Mesothelial cell of epicardium (in vitro differentiated cells): ENCODE results near the gene RTKN2. TPM values are rescaled to one million over a fixed set of nuclear protein-coding genes. Genes with fewer than 3 reads are reported as not detected.

Experiments
- DNase-seq, 2 experiments: peaks; one replicate each; pipeline ENCODE4 v3.0.0; 2021; ENCODE audit warnings: low spot score in 2 of 2; ENCODE audit not compliant: unreplicated experiment in 2 of 2
- H3K27ac Mint-ChIP-seq: 2 replicates; pipeline ENCODE4 v1.8.0; 2021; ENCODE audit warnings: mixed read lengths
- H3K27me3 Mint-ChIP-seq: 2 replicates; pipeline ENCODE4 v1.8.0; 2021; ENCODE audit warnings: low read depth, mixed read lengths
- H3K36me3 Mint-ChIP-seq: 2 replicates; pipeline ENCODE4 v1.8.0; 2021; ENCODE audit warnings: mixed read lengths
- H3K4me1 Mint-ChIP-seq: 2 replicates; pipeline ENCODE4 v1.8.0; 2021; ENCODE audit warnings: mixed read lengths
- H3K4me3 Mint-ChIP-seq: 2 replicates; pipeline ENCODE4 v1.8.0; 2021; ENCODE audit warnings: mild to moderate bottlenecking, moderate library complexity, mixed read lengths
- H3K9me3 Mint-ChIP-seq: 2 replicates; pipeline ENCODE4 v1.8.0; 2021; ENCODE audit warnings: mixed read lengths
- CTCF ChIP-seq: fragments of 200-600 bp; sonication (generic); IDR thresholded peaks from one replicate; pipeline ENCODE4 v1.5.0; 2021; ENCODE audit warnings: antibody characterized with exemption; ENCODE audit not compliant: unreplicated experiment
- total RNA-seq: library from RNA; stranded (reverse); gene quantifications from 3 replicates; pipeline ENCODE4 v1.2.1, GENCODE V29; 2021

Gene RTKN2
- total RNA-seq, 1 donor from 2014 or later, result 6.1 TPM

- Mint-ChIP-seq H3K4me1 (no peaks in the 10 kb centered on the region), H3K36me3 (no peaks in the 10 kb centered on the region), H3K4me3 (no peak overlapping the region), H3K27ac (no peak overlapping the region), H3K27me3 (no peaks in the 10 kb centered on the region), H3K9me3 (no peaks in the 10 kb centered on the region)
- TF ChIP-seq CTCF, result no peak
- no peak for DNase-seq
Observed at GRCh38 chr10:62159351-62159750, 109.3 kb downstream of the RTKN2 start.

- no peak for DNase-seq
- Mint-ChIP-seq H3K36me3 (no peaks in the 10 kb centered on the region), H3K27ac (no peak overlapping the region), H3K27me3 (no peaks in the 10 kb centered on the region), H3K9me3 (no peaks in the 10 kb centered on the region), H3K4me1 (no peaks in the 10 kb centered on the region), H3K4me3 (no peak overlapping the region)
- TF ChIP-seq CTCF, result no peak
Observed at GRCh38 chr10:62157601-62158000, 111.0 kb downstream of the RTKN2 start.

- no peak for TF ChIP-seq CTCF
- no peaks in the 10 kb centered on the region for H3K4me1 Mint-ChIP-seq
- H3K27me3 Mint-ChIP-seq, result no peaks in the 10 kb centered on the region
- no peaks in the 10 kb centered on the region for H3K36me3 Mint-ChIP-seq
- H3K9me3 Mint-ChIP-seq, result peaks cover 7% of the 10 kb centered on the region
- H3K4me3 Mint-ChIP-seq, result no peak overlapping the region
- no peak for DNase-seq
- H3K27ac Mint-ChIP-seq, result no peak overlapping the region
Observed at GRCh38 chr10:62155054-62155680, 113.5 kb downstream of the RTKN2 start.

- no peak overlapping the region for H3K4me3 Mint-ChIP-seq
- H3K27me3 Mint-ChIP-seq, result no peaks in the 10 kb centered on the region
- H3K4me1 Mint-ChIP-seq, result no peaks in the 10 kb centered on the region
- no peaks in the 10 kb centered on the region for H3K36me3 Mint-ChIP-seq
- peaks cover 7% of the 10 kb centered on the region for H3K9me3 Mint-ChIP-seq
- no peak for TF ChIP-seq CTCF
- DNase-seq, result no peak
- no peak overlapping the region for H3K27ac Mint-ChIP-seq
Observed at GRCh38 chr10:62154231-62154630, 114.4 kb downstream of the RTKN2 start.

GRCh38 chr10:62153191-62153590, 115.5 kb downstream of the RTKN2 start:
- no peak for DNase-seq

More at GRCh38 chr10:62153191-62153590, 115.5 kb downstream of the RTKN2 start:
- Mint-ChIP-seq H3K9me3 (peaks cover 7% of the 10 kb centered on the region), H3K27ac (no peak overlapping the region), H3K4me1 (no peaks in the 10 kb centered on the region), H3K27me3 (no peaks in the 10 kb centered on the region), H3K4me3 (no peak overlapping the region), H3K36me3 (no peaks in the 10 kb centered on the region)
- TF ChIP-seq CTCF, result no peak
